IMR-90 (cell line): ENCODE measurements around the gene STOX1. TPM values are rescaled to one million over a fixed set of nuclear protein-coding genes. Genes with fewer than 3 reads are reported as not detected.

Experiments
- ATAC-seq: fragments of 200-7000 bp; cut with Tn5 transposase; 2 replicates; pipeline ENCODE4 v1.9.1; 2020; ENCODE audit warnings: low read depth, mild to moderate bottlenecking, moderate library complexity
- BruUV-seq: library from RNA; stranded (reverse); fragments of 400-500 nt; replicated peaks from 2 replicates; lab custom pipeline; 2021; lab: Mats Ljungman, UMichigan
- CTCF ChIA-PET: fragments of 300-600 bp; formaldehyde crosslinking; extraction: SDS; loops from one replicate; lab custom pipeline; 2021; ENCODE audit warnings: antibody characterized with exemption; lab: Yijun Ruan, JAX
- POLR2A ChIA-PET: fragments of 300-600 bp; sonication (Branson Sonifier 250); formaldehyde crosslinking; loops from one replicate; lab custom pipeline; 2022; ENCODE audit warnings: antibody characterized with exemption; ENCODE audit not compliant: unreplicated experiment; lab: Charles Lee
- DNase-seq: peaks from one replicate; pipeline ENCODE4 v3.0.0; 2013
- H2AFZ ChIP-seq: replicated peaks from 2 replicates; pipeline ENCODE3; 2013; ENCODE audit warnings: low read length, mild to moderate bottlenecking; ENCODE audit not compliant: poor library complexity
- H2AK5ac ChIP-seq: 2 replicates; pipeline ENCODE4 v1.6.1; 2013; ENCODE audit warnings: low read depth, low read length, inconsistent platforms
- H2AK9ac ChIP-seq: replicated peaks from 2 replicates; pipeline ENCODE3; 2013; ENCODE audit warnings: mild to moderate bottlenecking, low read depth, low read length, moderate library complexity; ENCODE audit not compliant: poor library complexity
- H2BK120ac ChIP-seq: 2 replicates; pipeline ENCODE4 v1.6.1; 2013; ENCODE audit warnings: low read depth, low read length, inconsistent platforms
- H2BK15ac ChIP-seq: 3 replicates; pipeline ENCODE4 v1.6.1; 2013; ENCODE audit warnings: low read depth, low read length, inconsistent platforms
- H2BK20ac ChIP-seq: 2 replicates; pipeline ENCODE4 v1.6.1; 2013; ENCODE audit warnings: low read depth, mild to moderate bottlenecking, inconsistent platforms, low read length, moderate library complexity
- H2BK5ac ChIP-seq: 2 replicates; pipeline ENCODE4 v1.6.1; 2013; ENCODE audit warnings: mild to moderate bottlenecking, low read depth, low read length, inconsistent platforms; ENCODE audit not compliant: poor library complexity, severe bottlenecking
- H3K14ac ChIP-seq: replicated peaks from 2 replicates; pipeline ENCODE4 v1.6.1; 2013; ENCODE audit warnings: low read depth, low read length, inconsistent platforms
- H3K18ac ChIP-seq: 2 replicates; pipeline ENCODE4 v1.6.1; 2013; ENCODE audit warnings: low read depth, low read length, control low read depth
- H3K23ac ChIP-seq: 2 replicates; pipeline ENCODE4 v1.6.1; 2013; ENCODE audit warnings: low read depth, low read length, inconsistent platforms
- H3K27ac ChIP-seq: 2 replicates; pipeline ENCODE4 v1.5.1; 2013; ENCODE audit warnings: mild to moderate bottlenecking, control low read depth, low read length; ENCODE audit not compliant: insufficient read depth
- H3K27me3 ChIP-seq: 2 replicates; pipeline ENCODE4 v1.6.1; 2013; ENCODE audit warnings: low read length; ENCODE audit not compliant: control insufficient read depth, insufficient read depth
- H3K36me3 ChIP-seq: 2 replicates; pipeline ENCODE4 v1.6.1; 2013; ENCODE audit warnings: low read length, mixed read lengths; ENCODE audit not compliant: control insufficient read depth, insufficient read depth
- H3K4ac ChIP-seq: 2 replicates; pipeline ENCODE4 v1.6.1; 2013; ENCODE audit warnings: low read depth, low read length, inconsistent platforms
- H3K4me1 ChIP-seq: 2 replicates; pipeline ENCODE4 v1.6.1; 2013; ENCODE audit warnings: low read length, mixed read lengths; ENCODE audit not compliant: control insufficient read depth, insufficient read depth
- H3K4me2 ChIP-seq: 2 replicates; pipeline ENCODE4 v1.6.1; 2013; ENCODE audit warnings: low read depth, mild to moderate bottlenecking, control low read depth, low read length, moderate library complexity
- H3K4me3 ChIP-seq: 2 replicates; pipeline ENCODE4 v1.5.1; 2013; ENCODE audit warnings: low read depth, mild to moderate bottlenecking, control low read depth, low read length, moderate library complexity; ENCODE audit not compliant: insufficient read depth
- H3K56ac ChIP-seq: 2 replicates; pipeline ENCODE4 v1.6.1; 2013; ENCODE audit warnings: low read length, inconsistent platforms; ENCODE audit not compliant: insufficient read depth; ENCODE audit errors: extremely low read depth
- H3K79me1 ChIP-seq, 2 experiments: 2 replicates each; pipeline ENCODE4 v1.6.1; 2013; ENCODE audit warnings: low read length in 2 of 2, inconsistent platforms in 1 of 2, low read depth in 1 of 2
- H3K9ac ChIP-seq: 2 replicates; pipeline ENCODE4 v1.6.1; 2013; ENCODE audit warnings: low read depth, low read length, control low read depth
- H3K9me1 ChIP-seq: 2 replicates; pipeline ENCODE4 v1.6.1; 2013; ENCODE audit warnings: low read length, inconsistent platforms; ENCODE audit not compliant: insufficient read depth
- H3K9me3 ChIP-seq: 2 replicates; pipeline ENCODE4 v1.6.1; 2013; ENCODE audit warnings: low read length; ENCODE audit not compliant: control insufficient read depth, insufficient read depth
- H4K20me1 ChIP-seq: 2 replicates; pipeline ENCODE4 v1.6.1; 2013; ENCODE audit warnings: low read length, inconsistent platforms; ENCODE audit not compliant: insufficient read depth
- H4K5ac ChIP-seq: 2 replicates; pipeline ENCODE4 v1.6.1; 2013; ENCODE audit warnings: mild to moderate bottlenecking, low read depth, low read length, control low read depth
- H4K8ac ChIP-seq, 2 experiments: 2 replicates each; pipeline ENCODE4 v1.6.1; 2013; ENCODE audit warnings: low read depth in 2 of 2, low read length in 2 of 2, control low read depth in 1 of 2, inconsistent platforms in 1 of 2
- H4K91ac ChIP-seq: 2 replicates; pipeline ENCODE4 v1.6.1; 2013; ENCODE audit warnings: low read depth, low read length, inconsistent platforms; ENCODE audit not compliant: insufficient read depth
- BHLHE40 ChIP-seq: fragments of 150-350 bp; IDR thresholded peaks from 2 replicates; pipeline ENCODE4 v1.6.1; 2016; ENCODE audit warnings: mild to moderate bottlenecking, low read depth, low read length
- CEBPB ChIP-seq: IDR thresholded peaks from 2 replicates; pipeline ENCODE4 v1.6.1; 2012; ENCODE audit warnings: low read depth, low read length, improper control_type of control experiment
- FOS ChIP-seq: fragments of 150-350 bp; IDR thresholded peaks from 2 replicates; pipeline ENCODE4 v1.6.1; 2016; ENCODE audit warnings: low read depth, low read length
- MAFK ChIP-seq: IDR thresholded peaks from 2 replicates; pipeline ENCODE4 v1.6.1; 2012; ENCODE audit warnings: low read depth, low read length, improper control_type of control experiment
- MAZ ChIP-seq: IDR thresholded peaks from 2 replicates; pipeline ENCODE4 v1.6.1; 2012; ENCODE audit warnings: low read depth, mild to moderate bottlenecking, low read length, improper control_type of control experiment, moderate library complexity, borderline replicate concordance
- MXI1 ChIP-seq: IDR thresholded peaks from 2 replicates; pipeline ENCODE4 v1.6.1; 2012; ENCODE audit warnings: low read depth, mild to moderate bottlenecking, low read length, moderate library complexity, borderline replicate concordance
- POLR2A ChIP-seq: IDR thresholded peaks from 2 replicates; pipeline ENCODE4 v1.6.1; 2012; ENCODE audit warnings: mild to moderate bottlenecking, low read depth, low read length
- RAD21 ChIP-seq: IDR thresholded peaks from 2 replicates; pipeline ENCODE4 v1.6.1; 2012; ENCODE audit warnings: low read length, improper control_type of control experiment
- RCOR1 ChIP-seq: IDR thresholded peaks from 2 replicates; pipeline ENCODE4 v1.6.1; 2012; ENCODE audit warnings: mild to moderate bottlenecking, low read length, improper control_type of control experiment; ENCODE audit not compliant: insufficient replicate concordance
- RFX5 ChIP-seq: IDR thresholded peaks from 2 replicates; pipeline ENCODE4 v1.8.0; 2012; ENCODE audit warnings: low read depth, mild to moderate bottlenecking, low read length, moderate library complexity
- SMC3 ChIP-seq: fragments of 150-350 bp; IDR thresholded peaks from 2 replicates; pipeline ENCODE4 v1.6.1; 2016; ENCODE audit warnings: low read depth, mild to moderate bottlenecking, antibody characterized with exemption, low read length, moderate library complexity
- WGBS, 2 experiments: methylation state at CpG; one replicate each; pipeline versions ENCODE4 v1.1.5 to v1.1.7; 2013; ENCODE audit warnings: missing lambda C conversion rate in 2 of 2; ENCODE audit not compliant: insufficient read length in 1 of 2; ENCODE audit errors: extremely low coverage in 2 of 2; 5-methylcytosine and 5-hydroxymethylcytosine counted together
- dilution Hi-C: fragments of 300-500 bp; cut with HindIII; formaldehyde crosslinking; loops from one replicate; pipeline ENCODE4 v1.14.3; 2018; ENCODE audit warnings: low sequenced_read_pairs; ENCODE audit not compliant: unreplicated experiment
- in situ Hi-C: fragments of 300-500 bp; cut with MboI; formaldehyde crosslinking; loops from 3 replicates; pipeline ENCODE4 v1.14.3; 2019; ENCODE audit warnings: low sequenced_read_pairs, inconsistent platforms, mixed read lengths
- intact Hi-C: fragments of 100-400 bp; cut with micrococcal nuclease; formaldehyde crosslinking; loops from 2 replicates; pipeline ENCODE4 v1.10.0; 2022
- polyA plus RNA-seq, 3 experiments: library from polyadenylated mRNA; depleted of rRNA; stranded (reverse); fragments of >200 nt; gene quantifications; 2 replicates each; pipeline ENCODE4 v1.2.3, GENCODE V29; 2012; ENCODE audit warnings: low replicate concordance in 1 of 3
- total RNA-seq: library from RNA; depleted of rRNA; stranded (reverse); fragments of >200 nt; gene quantifications from 2 replicates; pipeline ENCODE4 v1.2.3, GENCODE V29; 2012
- TF ChIP-seq, protein P1 (sequence below): fragments of 150-350 bp; IDR thresholded peaks from 2 replicates; pipeline ENCODE4 v1.6.1; 2017; ENCODE audit warnings: mild to moderate bottlenecking, antibody characterized with exemption, low read length, low read depth
- TF ChIP-seq, protein P2 (sequence below): fragments of 150-350 bp; IDR thresholded peaks from 2 replicates; pipeline ENCODE4 v1.6.1; 2016; ENCODE audit warnings: low read depth, mild to moderate bottlenecking, low read length, moderate library complexity, borderline replicate concordance
- TF ChIP-seq, protein P3 (sequence below): conservative IDR thresholded peaks from 2 replicates; pipeline ENCODE4 v1.5.1; 2012; ENCODE audit warnings: mild to moderate bottlenecking, low read depth, low read length, improper control_type of control experiment

Gene STOX1
- total and polyA plus RNA-seq, 2 of the 4 experiments (the other 2 are of a cell fraction) = 0.03 to 0.18 TPM

DNA sequence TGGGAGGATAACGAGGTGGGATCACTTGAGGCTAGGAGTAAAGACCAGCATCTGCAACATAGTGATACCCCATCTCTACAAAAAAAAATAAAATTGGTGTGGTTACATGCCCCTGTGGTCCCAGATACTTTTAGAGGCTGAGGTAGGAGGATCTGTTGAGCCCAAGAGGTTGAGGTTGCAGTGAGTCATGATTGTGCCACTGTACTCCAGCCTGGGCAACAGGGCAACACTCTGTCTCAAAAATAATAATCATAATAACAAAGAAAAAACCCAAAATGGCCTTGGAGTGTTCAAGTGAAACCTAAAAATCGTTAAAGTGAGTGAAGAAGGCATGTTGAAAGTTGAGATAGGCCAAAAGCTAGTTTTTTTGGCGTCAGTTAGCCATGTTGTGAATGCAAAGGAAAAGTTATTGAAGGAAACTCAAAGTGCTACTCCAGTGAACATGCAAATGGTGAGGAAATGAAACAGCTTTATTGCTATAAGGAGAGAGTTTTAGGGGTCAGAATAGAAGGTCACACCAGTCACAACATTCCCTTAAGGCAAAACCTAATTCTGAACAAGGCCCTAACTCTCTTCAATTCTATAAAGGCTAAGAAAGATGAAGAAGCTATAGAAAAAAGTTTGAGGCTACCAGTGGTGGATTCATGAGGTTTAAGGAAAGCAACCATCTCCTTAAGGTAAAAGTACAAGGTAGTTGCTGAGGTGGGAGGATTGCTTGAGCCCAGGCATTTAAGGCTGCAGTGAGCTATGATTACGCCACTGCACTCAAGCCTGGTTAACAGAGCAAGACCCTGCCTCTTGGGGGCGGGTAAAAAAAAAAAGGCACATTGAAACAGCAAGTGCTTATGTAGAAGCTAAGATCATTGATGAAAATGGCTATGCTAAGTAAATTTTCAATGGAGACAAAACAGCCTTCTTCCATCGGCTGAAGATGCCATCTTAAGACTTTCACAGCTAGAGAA lies 45.4 kb upstream of the STOX1 start:
- no peak overlapping the region for H2AK9ac ChIP-seq
- no peak overlapping the region for H2BK20ac ChIP-seq
- H3K23ac ChIP-seq = no peak overlapping the region
- H4K91ac ChIP-seq = no peak overlapping the region
- no peaks in the 10 kb centered on the region for H3K9me1 ChIP-seq
- H3K27me3 ChIP-seq = no peaks in the 10 kb centered on the region
- POLR2A ChIA-PET = interaction anchor here (0.6 kb wide), 1 partner anchor 21 kb away, joined by 3 read pairs; no protein-coding TSS in a partner anchor
- H3K9me3 ChIP-seq = no peaks in the 10 kb centered on the region
- in situ Hi-C loops (no loop called here), intact Hi-C loops (loop anchor here (10.0 kb wide), 1 partner anchor 633 kb away; the partner anchor contains the start of gene TACR2), dilution Hi-C loops (no loop called here)
- no peak overlapping the region for H2BK120ac ChIP-seq
- H3K27ac ChIP-seq = no peak overlapping the region
- no peak overlapping the region for H2BK5ac ChIP-seq
- no peaks in the 10 kb centered on the region for H4K20me1 ChIP-seq
- H3K4me2 ChIP-seq = no peak overlapping the region
- no peak overlapping the region for H3K4ac ChIP-seq
- no peak overlapping the region for H3K18ac ChIP-seq
- no peak overlapping the region for H3K14ac ChIP-seq
- H2AFZ ChIP-seq = no peak overlapping the region
- no peak overlapping the region for H3K56ac ChIP-seq
- H2AK5ac ChIP-seq = no peak overlapping the region
- BruUV-seq = no TSS peak
- H3K9ac ChIP-seq = no peak overlapping the region
- ATAC-seq = no peak
- H3K36me3 ChIP-seq = peaks cover 46% of the 10 kb centered on the region
- H3K4me3 ChIP-seq = no peak overlapping the region
- CTCF ChIA-PET = interaction anchor here (0.6 to 0.7 kb wide), 2 partner anchors 17 to 112 kb away, joined by 3 to 4 read pairs; no protein-coding TSS in a partner anchor
- H3K79me1 ChIP-seq = peaks cover 2 to 5% of the 10 kb centered on the region in 2 experiments; a peak in 3 of 4 replicates
- no peak for DNase-seq
- no peaks in the 10 kb centered on the region for H3K4me1 ChIP-seq
- no peak overlapping the region for H4K5ac ChIP-seq
- WGBS, 2 experiments = no CpG with 5 or more reads among the region's 6 CpGs
- H2BK15ac ChIP-seq = no peak overlapping the region
- no peak overlapping the region for H4K8ac ChIP-seq
- no peak for TF ChIP-seq SMC3
- TF ChIP-seq, protein P1, sequence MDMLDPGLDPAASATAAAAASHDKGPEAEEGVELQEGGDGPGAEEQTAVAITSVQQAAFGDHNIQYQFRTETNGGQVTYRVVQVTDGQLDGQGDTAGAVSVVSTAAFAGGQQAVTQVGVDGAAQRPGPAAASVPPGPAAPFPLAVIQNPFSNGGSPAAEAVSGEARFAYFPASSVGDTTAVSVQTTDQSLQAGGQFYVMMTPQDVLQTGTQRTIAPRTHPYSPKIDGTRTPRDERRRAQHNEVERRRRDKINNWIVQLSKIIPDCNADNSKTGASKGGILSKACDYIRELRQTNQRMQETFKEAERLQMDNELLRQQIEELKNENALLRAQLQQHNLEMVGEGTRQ = no peak
- TF ChIP-seq POLR2A = no peak
- no peak for TF ChIP-seq MAZ
- TF ChIP-seq MAFK = no peak
- no peak for TF ChIP-seq FOS
- TF ChIP-seq CEBPB = no peak
- TF ChIP-seq RFX5 = no peak
- TF ChIP-seq, protein P2, sequence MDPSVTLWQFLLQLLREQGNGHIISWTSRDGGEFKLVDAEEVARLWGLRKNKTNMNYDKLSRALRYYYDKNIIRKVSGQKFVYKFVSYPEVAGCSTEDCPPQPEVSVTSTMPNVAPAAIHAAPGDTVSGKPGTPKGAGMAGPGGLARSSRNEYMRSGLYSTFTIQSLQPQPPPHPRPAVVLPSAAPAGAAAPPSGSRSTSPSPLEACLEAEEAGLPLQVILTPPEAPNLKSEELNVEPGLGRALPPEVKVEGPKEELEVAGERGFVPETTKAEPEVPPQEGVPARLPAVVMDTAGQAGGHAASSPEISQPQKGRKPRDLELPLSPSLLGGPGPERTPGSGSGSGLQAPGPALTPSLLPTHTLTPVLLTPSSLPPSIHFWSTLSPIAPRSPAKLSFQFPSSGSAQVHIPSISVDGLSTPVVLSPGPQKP = no peak
- TF ChIP-seq, protein P3, sequence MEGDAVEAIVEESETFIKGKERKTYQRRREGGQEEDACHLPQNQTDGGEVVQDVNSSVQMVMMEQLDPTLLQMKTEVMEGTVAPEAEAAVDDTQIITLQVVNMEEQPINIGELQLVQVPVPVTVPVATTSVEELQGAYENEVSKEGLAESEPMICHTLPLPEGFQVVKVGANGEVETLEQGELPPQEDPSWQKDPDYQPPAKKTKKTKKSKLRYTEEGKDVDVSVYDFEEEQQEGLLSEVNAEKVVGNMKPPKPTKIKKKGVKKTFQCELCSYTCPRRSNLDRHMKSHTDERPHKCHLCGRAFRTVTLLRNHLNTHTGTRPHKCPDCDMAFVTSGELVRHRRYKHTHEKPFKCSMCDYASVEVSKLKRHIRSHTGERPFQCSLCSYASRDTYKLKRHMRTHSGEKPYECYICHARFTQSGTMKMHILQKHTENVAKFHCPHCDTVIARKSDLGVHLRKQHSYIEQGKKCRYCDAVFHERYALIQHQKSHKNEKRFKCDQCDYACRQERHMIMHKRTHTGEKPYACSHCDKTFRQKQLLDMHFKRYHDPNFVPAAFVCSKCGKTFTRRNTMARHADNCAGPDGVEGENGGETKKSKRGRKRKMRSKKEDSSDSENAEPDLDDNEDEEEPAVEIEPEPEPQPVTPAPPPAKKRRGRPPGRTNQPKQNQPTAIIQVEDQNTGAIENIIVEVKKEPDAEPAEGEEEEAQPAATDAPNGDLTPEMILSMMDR = no peak
- TF ChIP-seq RAD21 = no peak
- no peak for TF ChIP-seq MXI1
- no peak for TF ChIP-seq BHLHE40
- no peak for TF ChIP-seq RCOR1
